ENCODE results near the gene RPL10. TPM values are rescaled to one million over a fixed set of nuclear protein-coding genes. Genes with fewer than 3 reads are reported as not detected.

RPL10 gene
- total and polyA plus RNA-seq, 2 of the 13 experiments (the other 11 are each of a cell fraction or from before 2014, with no cell fraction given): 2,381 to 4,713 TPM

GRCh38 chrX:154409222-154409871 is 11.2 kb downstream of the RPL10 start, which contains the start of gene DNASE1L1 (continued):
- TF ChIP-seq LBX2 (CRISPR knock-in tag; IDR thresholded peaks at IDR 0.05; ENCODE audit: borderline replicate concordance) (no peak), ZNF484 (CRISPR knock-in tag; IDR thresholded peaks at IDR 0.05; ENCODE audit: borderline replicate concordance, low read depth) (no peak), ZNF781 (CRISPR knock-in tag; IDR thresholded peaks at IDR 0.05; ENCODE audit: borderline replicate concordance, not compliant biosample characterization) (no peak), REL (CRISPR knock-in tag; conservative IDR thresholded peaks at IDR 0.05) (no peak), MBNL3 (CRISPR knock-in tag; conservative IDR thresholded peaks at IDR 0.05) (no peak), ZNF547 (CRISPR knock-in tag; IDR thresholded peaks at IDR 0.05) (no peak), KIAA2018 (CRISPR knock-in tag; IDR thresholded peaks at IDR 0.05; ENCODE audit: borderline replicate concordance) (no peak), ZBTB20 (CRISPR knock-in tag; IDR thresholded peaks at IDR 0.05; ENCODE audit: borderline replicate concordance, low read depth) (no peak), PBX2 (CRISPR knock-in tag; IDR thresholded peaks at IDR 0.05) (no peak), SP4 (CRISPR knock-in tag; IDR thresholded peaks at IDR 0.05) (peak; percentile 24; the same call in 1 of the 2 replicates), GTF3A (CRISPR knock-in tag; conservative IDR thresholded peaks at IDR 0.05) (no peak), ZFP91 (CRISPR knock-in tag; IDR thresholded peaks at IDR 0.05; ENCODE audit: borderline replicate concordance) (no peak), NAIF1 (CRISPR knock-in tag; IDR thresholded peaks at IDR 0.05; ENCODE audit: borderline replicate concordance) (no peak)
- TF ChIP-seq, protein P1, sequence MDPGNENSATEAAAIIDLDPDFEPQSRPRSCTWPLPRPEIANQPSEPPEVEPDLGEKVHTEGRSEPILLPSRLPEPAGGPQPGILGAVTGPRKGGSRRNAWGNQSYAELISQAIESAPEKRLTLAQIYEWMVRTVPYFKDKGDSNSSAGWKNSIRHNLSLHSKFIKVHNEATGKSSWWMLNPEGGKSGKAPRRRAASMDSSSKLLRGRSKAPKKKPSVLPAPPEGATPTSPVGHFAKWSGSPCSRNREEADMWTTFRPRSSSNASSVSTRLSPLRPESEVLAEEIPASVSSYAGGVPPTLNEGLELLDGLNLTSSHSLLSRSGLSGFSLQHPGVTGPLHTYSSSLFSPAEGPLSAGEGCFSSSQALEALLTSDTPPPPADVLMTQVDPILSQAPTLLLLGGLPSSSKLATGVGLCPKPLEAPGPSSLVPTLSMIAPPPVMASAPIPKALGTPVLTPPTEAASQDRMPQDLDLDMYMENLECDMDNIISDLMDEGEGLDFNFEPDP (CRISPR knock-in tag; conservative IDR thresholded peaks at IDR 0.05): no peak

Measured in HepG2 (cell line).